Gastrocnemius medialis (tissue), 4 donors: ENCODE data around the gene NETO2.

Experiments
- POLR2A ChIP-seq, 2 donors: fragments of 450-650 bp; IDR thresholded peaks; one replicate each; pipeline ENCODE4 v1.6.1; 2017; ENCODE audit warnings: antibody characterized with exemption in 2 of 2, mild to moderate bottlenecking in 2 of 2, moderate library complexity in 2 of 2
- TF ChIP-seq, protein P1 (sequence below), 5 experiments: fragments of 450-650 bp in 3 of 5; fragments of 200-600 bp in 2 of 5; sonication (generic) in 2 of 5; IDR thresholded peaks in 4 of 5; conservative IDR thresholded peaks in 1 of 5; 1 replicate in 4 of 5; 2 replicates in 1 of 5; pipeline ENCODE4 v1.5.1; 2016 to 2019; ENCODE audit warnings: antibody characterized with exemption in 5 of 5, mild to moderate bottlenecking in 3 of 5, moderate library complexity in 3 of 5

DNA sequence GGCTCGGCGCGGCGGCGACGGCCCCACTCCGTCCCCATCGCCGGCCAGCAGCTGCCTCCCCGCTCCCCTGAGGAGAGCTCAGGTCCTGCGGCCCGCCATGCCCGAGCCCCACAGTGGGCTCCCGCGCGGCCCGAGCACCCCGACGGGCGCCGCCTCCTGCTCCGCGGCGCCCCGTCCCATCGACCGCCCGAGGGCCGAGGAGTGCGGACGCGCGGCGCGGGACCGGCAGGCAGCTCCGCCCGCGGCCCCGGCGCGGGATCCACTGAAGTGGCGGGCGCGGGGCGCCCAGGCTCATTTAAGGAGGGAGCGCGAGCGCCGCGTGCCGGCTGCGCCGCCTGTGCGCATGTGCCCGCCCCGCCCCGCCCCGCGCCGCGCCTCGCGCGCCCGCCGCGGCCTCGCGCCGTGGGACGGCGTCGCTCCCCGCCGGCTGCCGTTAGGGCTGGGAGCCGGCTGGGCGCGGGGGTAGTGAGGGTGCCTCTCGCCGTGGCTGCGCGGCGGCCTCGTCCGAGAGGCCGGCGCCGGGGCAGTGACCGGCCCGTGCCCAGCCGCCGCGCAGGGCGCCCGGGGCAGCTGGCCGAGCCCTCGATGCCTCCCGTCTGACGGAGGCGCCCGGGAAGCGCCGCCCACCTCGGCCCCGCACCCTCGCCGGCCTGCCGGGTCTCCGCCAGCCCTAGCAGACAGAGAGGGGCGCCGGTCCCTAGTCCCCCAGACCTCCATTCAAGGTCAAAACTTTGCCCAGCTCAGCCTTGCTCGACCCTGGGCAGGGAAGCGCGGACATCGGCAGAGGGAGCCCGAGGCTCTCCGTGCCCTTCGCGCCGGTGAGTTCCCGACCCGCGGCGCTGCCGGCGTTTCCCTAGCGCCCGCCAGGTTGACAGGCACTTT lies at the start of gene NETO2:
- TF ChIP-seq, protein P1, sequence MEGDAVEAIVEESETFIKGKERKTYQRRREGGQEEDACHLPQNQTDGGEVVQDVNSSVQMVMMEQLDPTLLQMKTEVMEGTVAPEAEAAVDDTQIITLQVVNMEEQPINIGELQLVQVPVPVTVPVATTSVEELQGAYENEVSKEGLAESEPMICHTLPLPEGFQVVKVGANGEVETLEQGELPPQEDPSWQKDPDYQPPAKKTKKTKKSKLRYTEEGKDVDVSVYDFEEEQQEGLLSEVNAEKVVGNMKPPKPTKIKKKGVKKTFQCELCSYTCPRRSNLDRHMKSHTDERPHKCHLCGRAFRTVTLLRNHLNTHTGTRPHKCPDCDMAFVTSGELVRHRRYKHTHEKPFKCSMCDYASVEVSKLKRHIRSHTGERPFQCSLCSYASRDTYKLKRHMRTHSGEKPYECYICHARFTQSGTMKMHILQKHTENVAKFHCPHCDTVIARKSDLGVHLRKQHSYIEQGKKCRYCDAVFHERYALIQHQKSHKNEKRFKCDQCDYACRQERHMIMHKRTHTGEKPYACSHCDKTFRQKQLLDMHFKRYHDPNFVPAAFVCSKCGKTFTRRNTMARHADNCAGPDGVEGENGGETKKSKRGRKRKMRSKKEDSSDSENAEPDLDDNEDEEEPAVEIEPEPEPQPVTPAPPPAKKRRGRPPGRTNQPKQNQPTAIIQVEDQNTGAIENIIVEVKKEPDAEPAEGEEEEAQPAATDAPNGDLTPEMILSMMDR (IDR thresholded peaks at IDR 0.05 in 4 of 5, conservative IDR thresholded peaks at IDR 0.05 in 1 of 5): peak in 4 of 5 experiments; percentile 14 to 66 (median 42)
- peak; percentile 20 to 76 for TF ChIP-seq POLR2A (IDR thresholded peaks at IDR 0.05)
